GM13976 (cell line): ENCODE data around the gene C1QL2.
A peak's percentile ranks its signal among the peaks of the same experiment; 100 is the strongest.

Experiments used
- DNase-seq: peaks from one replicate; pipeline ENCODE4 v3.0.0; 2012; ENCODE audit warnings: low spot score
- in situ Hi-C: fragments of 300-500 bp; cut with MboI; formaldehyde crosslinking; loops from one replicate; pipeline ENCODE4 v1.12.0; 2022; ENCODE audit warnings: low sequenced_read_pairs, mixed read lengths, inconsistent platforms; ENCODE audit not compliant: unreplicated experiment
- TF ChIP-seq, protein P1 (sequence below): IDR thresholded peaks from 2 replicates; pipeline ENCODE4 v1.5.1; 2012; ENCODE audit warnings: borderline replicate concordance, mild to moderate bottlenecking; ENCODE audit not compliant: insufficient read depth; ENCODE audit errors: extremely low read depth, missing control alignments, control extremely low read depth

The C1QL2 gene

GRCh38 chr2:119126650-119127049 is 31.9 kb downstream of the C1QL2 start:
- TF ChIP-seq, protein P1, sequence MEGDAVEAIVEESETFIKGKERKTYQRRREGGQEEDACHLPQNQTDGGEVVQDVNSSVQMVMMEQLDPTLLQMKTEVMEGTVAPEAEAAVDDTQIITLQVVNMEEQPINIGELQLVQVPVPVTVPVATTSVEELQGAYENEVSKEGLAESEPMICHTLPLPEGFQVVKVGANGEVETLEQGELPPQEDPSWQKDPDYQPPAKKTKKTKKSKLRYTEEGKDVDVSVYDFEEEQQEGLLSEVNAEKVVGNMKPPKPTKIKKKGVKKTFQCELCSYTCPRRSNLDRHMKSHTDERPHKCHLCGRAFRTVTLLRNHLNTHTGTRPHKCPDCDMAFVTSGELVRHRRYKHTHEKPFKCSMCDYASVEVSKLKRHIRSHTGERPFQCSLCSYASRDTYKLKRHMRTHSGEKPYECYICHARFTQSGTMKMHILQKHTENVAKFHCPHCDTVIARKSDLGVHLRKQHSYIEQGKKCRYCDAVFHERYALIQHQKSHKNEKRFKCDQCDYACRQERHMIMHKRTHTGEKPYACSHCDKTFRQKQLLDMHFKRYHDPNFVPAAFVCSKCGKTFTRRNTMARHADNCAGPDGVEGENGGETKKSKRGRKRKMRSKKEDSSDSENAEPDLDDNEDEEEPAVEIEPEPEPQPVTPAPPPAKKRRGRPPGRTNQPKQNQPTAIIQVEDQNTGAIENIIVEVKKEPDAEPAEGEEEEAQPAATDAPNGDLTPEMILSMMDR: peak; percentile 69
- in situ Hi-C loops: no loop called here
- peak; percentile 73 for DNase-seq

DNA sequence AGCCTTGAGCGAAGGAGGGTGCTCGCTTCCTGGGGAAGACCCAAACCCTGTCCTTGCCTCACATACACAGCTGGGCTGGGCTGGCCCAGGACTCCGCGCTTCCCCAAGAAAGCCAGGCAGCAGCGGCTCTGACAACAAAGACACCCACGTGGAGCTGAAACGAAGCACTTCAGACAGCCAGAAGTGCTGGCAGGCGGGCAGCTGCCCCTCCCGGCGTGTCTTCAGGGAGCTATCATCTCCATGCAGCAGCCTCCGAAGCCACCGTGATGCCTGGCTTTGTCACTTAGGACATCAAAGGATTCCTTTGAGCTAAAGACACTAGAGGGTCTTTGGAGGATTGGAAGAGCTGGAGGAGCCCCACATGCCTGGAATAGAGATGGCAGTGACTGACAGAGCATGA is 35.2 kb downstream of the C1QL2 start:
- no peak for DNase-seq
- in situ Hi-C loops: no loop called here
- TF ChIP-seq, protein P1: no peak

DNA sequence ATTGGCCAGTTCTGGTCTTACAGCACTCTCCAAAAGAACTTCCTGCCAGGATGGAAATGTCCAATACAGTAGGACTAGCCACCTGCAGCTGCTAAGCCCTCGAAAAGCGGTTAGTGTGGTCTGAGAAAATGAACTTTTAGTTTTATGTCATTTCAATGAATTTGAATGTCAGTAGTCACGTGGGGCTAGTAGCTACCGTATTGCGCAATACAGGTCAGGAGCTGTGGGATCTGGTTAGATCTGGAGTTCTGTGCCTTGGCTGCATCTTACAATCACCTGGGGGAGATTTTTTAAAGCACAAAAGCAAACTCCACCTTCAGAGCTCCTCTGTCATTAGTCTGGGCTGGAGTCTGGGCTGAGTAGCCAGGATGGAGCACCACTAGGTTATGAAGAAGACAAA is 35.9 kb downstream of the C1QL2 start:
- in situ Hi-C loops: no loop called here

GRCh38 chr2:119119999-119120756 is 38.4 kb downstream of the C1QL2 start:
- no peak for DNase-seq
- in situ Hi-C loops: no loop called here
- TF ChIP-seq, protein P1: no peak

More for the DNA sequence above, 35.9 kb downstream of the C1QL2 start:
- no peak for DNase-seq
- TF ChIP-seq, protein P1: no peak

- in situ Hi-C loops: no loop called here
- TF ChIP-seq, protein P1: no peak
- DNase-seq: no peak
These were observed 39.3 kb downstream of the C1QL2 start for GRCh38 chr2:119119076-119119785.

DNA sequence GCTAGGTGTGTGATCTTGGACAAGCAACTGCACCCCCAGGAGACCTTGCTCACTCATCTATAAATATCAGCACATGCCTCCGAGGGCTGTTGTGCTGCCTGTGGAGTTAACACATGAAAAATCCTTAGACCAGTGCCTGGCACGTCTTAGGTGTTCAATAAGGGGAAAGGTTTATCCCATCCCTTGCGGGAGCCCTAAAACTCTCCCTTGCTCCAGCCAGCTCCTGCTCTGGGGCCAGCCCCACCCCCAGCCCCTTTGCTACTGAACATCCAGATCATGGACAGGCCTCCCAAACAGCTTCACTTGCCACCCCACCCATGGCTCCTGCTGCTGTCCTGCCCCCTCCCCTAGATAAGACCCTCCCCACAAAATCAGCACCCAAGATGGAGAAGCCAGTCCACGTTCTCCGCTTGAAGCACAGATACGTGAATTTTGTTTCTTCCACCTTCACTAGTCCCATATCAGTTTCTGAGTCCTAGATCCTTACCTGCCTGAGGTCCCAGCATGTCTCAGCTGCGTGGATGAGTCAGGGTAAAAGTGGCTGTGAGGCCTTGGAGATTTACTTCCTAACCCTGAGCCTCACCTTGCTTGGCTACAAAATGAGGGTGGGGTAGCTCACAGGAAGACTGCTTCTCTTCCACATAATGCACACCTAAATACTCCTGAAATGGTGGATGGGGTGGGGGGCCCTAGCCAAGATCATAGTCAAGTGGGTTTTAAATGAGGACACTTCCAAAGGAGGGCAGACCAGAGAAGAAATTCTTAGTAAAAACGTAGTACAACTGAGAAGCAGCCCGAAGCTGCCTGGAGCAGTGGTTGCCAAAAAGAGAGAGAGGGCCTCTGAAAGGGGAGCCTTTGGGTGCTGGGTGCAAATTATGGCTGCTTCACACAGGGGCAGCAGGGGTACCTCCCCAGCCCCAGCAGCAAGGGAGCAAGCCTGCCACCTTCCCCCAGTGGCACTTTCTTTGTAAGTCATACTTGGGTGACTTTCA is 40.4 kb downstream of the C1QL2 start:
- in situ Hi-C loops: no loop called here
- DNase-seq: no peak
- TF ChIP-seq, protein P1: no peak
